Astrocyte (in vitro differentiated cells and primary cell): ENCODE results near the gene CSGALNACT2. TPM values are rescaled to one million over a fixed set of nuclear protein-coding genes. Genes with fewer than 3 reads are reported as not detected.

Experiments
- DNase-seq: peaks from one replicate; pipeline ENCODE4 v3.0.0-alpha.2; 2010; ENCODE audit warnings: low read depth
- FAIRE-seq: peaks from 2 replicates; lab custom pipeline; 2011; peaks lifted over from hg19 to GRCh38; lab: Jason Lieb, UNC
- H2AFZ ChIP-seq: 2 replicates; pipeline ENCODE4 v1.6.0; 2012; ENCODE audit warnings: low read depth, low read length, inconsistent platforms
- H3K27ac ChIP-seq: 2 replicates; pipeline ENCODE4 v1.5.1; 2011; ENCODE audit warnings: low read depth, low read length, inconsistent platforms
- H3K27me3 ChIP-seq: 2 replicates; pipeline ENCODE4 v1.6.0; 2011; ENCODE audit warnings: low read length, inconsistent platforms; ENCODE audit not compliant: insufficient read depth
- H3K36me3 ChIP-seq: 2 replicates; pipeline ENCODE4 v1.5.1; 2011; ENCODE audit warnings: low read length, inconsistent platforms; ENCODE audit not compliant: insufficient read depth
- H3K4me1 ChIP-seq: 2 replicates; pipeline ENCODE4 v1.5.1; 2011; ENCODE audit warnings: low read length, inconsistent platforms; ENCODE audit not compliant: insufficient read depth
- H3K4me2 ChIP-seq: 2 replicates; pipeline ENCODE4 v1.6.0; 2012; ENCODE audit warnings: low read length, inconsistent platforms
- H3K4me3 ChIP-seq: 2 replicates; pipeline ENCODE4 v1.5.1; 2011; ENCODE audit warnings: low read depth, mild to moderate bottlenecking, low read length, inconsistent platforms; ENCODE audit not compliant: insufficient read depth
- H3K79me2 ChIP-seq: 2 replicates; pipeline ENCODE4 v1.6.0; 2012; ENCODE audit warnings: mild to moderate bottlenecking, low read length, inconsistent platforms; ENCODE audit not compliant: insufficient read depth
- H3K9ac ChIP-seq: 2 replicates; pipeline ENCODE4 v1.6.0; 2012; ENCODE audit warnings: mild to moderate bottlenecking, low read length, inconsistent platforms
- H3K9me3 ChIP-seq: 2 replicates; pipeline ENCODE4 v1.5.1; 2012; ENCODE audit warnings: low read depth, mild to moderate bottlenecking, low read length, inconsistent platforms; ENCODE audit not compliant: insufficient read depth
- H4K20me1 ChIP-seq: 2 replicates; pipeline ENCODE4 v1.6.0; 2012; ENCODE audit warnings: low read length, inconsistent platforms; ENCODE audit not compliant: insufficient read depth
- H3K27ac Mint-ChIP-seq: one replicate; pipeline ENCODE4 v1.8.0; 2021; ENCODE audit warnings: mild to moderate bottlenecking, mixed read lengths; ENCODE audit not compliant: unreplicated experiment
- H3K27me3 Mint-ChIP-seq: one replicate; pipeline ENCODE4 v1.8.0; 2021; ENCODE audit warnings: low read depth, mixed read lengths; ENCODE audit not compliant: unreplicated experiment
- H3K36me3 Mint-ChIP-seq: one replicate; pipeline ENCODE4 v1.8.0; 2021; ENCODE audit warnings: low read depth, mixed read lengths; ENCODE audit not compliant: unreplicated experiment
- H3K4me1 Mint-ChIP-seq: one replicate; pipeline ENCODE4 v1.8.0; 2021; ENCODE audit warnings: low read depth, mixed read lengths; ENCODE audit not compliant: unreplicated experiment
- H3K4me3 Mint-ChIP-seq: one replicate; pipeline ENCODE4 v1.8.0; 2021; ENCODE audit warnings: mild to moderate bottlenecking, moderate library complexity, mixed read lengths; ENCODE audit not compliant: unreplicated experiment
- H3K9me3 Mint-ChIP-seq: one replicate; pipeline ENCODE4 v1.8.0; 2021; ENCODE audit warnings: mild to moderate bottlenecking, mixed read lengths; ENCODE audit not compliant: unreplicated experiment
- EZH2 ChIP-seq: IDR thresholded peaks from 2 replicates; pipeline ENCODE4 v1.6.1; 2012; ENCODE audit warnings: mild to moderate bottlenecking, low read length, inconsistent platforms; ENCODE audit not compliant: insufficient read depth
- total RNA-seq: library from RNA; stranded (reverse); gene quantifications from 2 replicates; pipeline ENCODE4 v1.2.1, GENCODE V29; 2021
- TF ChIP-seq, protein P1 (sequence below): IDR thresholded peaks from 2 replicates; pipeline ENCODE4 v1.5.1; 2011; ENCODE audit warnings: low read depth, mild to moderate bottlenecking, inconsistent platforms, low read length, moderate library complexity; ENCODE audit not compliant: insufficient read depth

CSGALNACT2 gene
- total RNA-seq, 1 donor from 2014 or later: 28.5 TPM

DNA sequence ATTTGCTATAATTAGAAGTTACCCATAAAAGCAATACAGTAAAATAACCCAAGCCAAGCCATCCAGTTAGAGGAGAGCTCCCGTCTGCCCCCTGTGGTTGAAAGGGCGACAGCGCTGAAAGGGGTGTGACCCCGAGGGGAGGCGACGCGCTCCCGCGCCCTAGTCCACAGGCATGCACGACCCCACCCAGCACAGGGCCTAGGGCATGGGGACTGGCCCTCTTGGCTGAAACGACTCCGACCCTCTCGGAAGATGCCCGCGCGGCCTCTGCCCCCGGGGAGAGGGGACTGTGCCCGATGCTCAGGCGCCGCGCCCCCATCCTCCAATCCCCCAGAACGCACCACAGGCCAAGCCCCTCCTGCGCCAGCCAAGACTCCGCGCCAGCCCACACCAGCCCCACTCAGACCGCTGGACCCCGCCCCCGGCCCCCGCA lies 64.0 kb downstream of the CSGALNACT2 start:
- peak overlapping the region; percentile 66 for H2AFZ ChIP-seq

DNA sequence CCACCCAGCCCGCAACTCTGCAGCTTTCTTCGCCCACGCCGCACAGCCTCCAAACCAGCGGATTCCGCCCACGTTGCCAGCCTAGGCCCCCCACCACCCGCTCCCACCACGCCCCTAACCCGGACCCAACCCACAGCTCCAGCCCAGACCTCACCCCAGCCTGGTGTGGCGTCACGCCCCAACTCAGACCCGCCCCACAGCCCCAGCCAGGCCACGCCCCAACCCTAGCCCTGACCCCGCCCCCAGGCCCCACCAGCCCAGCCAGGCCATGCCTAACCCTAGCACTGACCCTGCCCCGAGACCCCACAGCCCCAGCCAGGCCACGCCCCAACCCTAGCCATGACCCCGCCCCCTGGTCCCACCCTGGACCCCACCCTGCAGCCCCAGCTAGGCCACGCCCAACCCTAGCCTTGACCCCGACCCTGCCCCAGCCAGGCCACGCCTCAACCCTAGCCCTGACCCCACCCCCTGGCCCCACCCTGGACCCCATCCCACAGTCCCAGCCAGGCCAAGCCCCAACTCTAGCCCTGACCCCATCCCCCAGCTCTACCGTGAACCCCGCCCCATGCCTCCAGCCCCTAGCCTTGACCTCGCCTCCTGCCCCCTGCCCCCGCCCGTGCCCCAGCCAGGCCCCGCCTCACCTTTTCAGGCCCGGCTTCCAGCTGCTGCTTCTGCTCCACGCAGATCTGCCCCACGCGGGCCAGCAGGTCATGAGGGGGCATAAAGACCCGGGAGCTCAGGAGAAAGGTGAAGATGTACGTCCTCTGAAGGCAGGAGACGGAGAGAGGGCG lies 64.6 kb downstream of the CSGALNACT2 start:
- H3K4me1 ChIP-seq: peaks cover 4% of the 10 kb centered on the region
- peaks cover 3% of the 10 kb centered on the region for H3K27me3 Mint-ChIP-seq
- no peak overlapping the region for H3K9ac ChIP-seq
- H3K4me1 Mint-ChIP-seq: no peaks in the 10 kb centered on the region
- H4K20me1 ChIP-seq: no peaks in the 10 kb centered on the region
- no peaks in the 10 kb centered on the region for H3K36me3 ChIP-seq
- FAIRE-seq (no peak), DNase-seq (no peak)
- H3K36me3 Mint-ChIP-seq: peaks cover 10% of the 10 kb centered on the region
- no peaks in the 10 kb centered on the region for H3K27me3 ChIP-seq
- peak overlapping the region; percentile 83 for H3K4me3 Mint-ChIP-seq
- H3K9me3 ChIP-seq: no peaks in the 10 kb centered on the region
- no peaks in the 10 kb centered on the region for H3K9me3 Mint-ChIP-seq
- H3K4me3 ChIP-seq: no peak overlapping the region
- no peak overlapping the region for H3K27ac ChIP-seq
- H3K79me2 ChIP-seq: no peaks in the 10 kb centered on the region
- TF ChIP-seq, protein P1, sequence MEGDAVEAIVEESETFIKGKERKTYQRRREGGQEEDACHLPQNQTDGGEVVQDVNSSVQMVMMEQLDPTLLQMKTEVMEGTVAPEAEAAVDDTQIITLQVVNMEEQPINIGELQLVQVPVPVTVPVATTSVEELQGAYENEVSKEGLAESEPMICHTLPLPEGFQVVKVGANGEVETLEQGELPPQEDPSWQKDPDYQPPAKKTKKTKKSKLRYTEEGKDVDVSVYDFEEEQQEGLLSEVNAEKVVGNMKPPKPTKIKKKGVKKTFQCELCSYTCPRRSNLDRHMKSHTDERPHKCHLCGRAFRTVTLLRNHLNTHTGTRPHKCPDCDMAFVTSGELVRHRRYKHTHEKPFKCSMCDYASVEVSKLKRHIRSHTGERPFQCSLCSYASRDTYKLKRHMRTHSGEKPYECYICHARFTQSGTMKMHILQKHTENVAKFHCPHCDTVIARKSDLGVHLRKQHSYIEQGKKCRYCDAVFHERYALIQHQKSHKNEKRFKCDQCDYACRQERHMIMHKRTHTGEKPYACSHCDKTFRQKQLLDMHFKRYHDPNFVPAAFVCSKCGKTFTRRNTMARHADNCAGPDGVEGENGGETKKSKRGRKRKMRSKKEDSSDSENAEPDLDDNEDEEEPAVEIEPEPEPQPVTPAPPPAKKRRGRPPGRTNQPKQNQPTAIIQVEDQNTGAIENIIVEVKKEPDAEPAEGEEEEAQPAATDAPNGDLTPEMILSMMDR: no peak
- TF ChIP-seq EZH2: no peak
- no peak overlapping the region for H2AFZ ChIP-seq
- peak overlapping the region; percentile 78 for H3K4me2 ChIP-seq
- no peak overlapping the region for H3K27ac Mint-ChIP-seq

More for the DNA sequence above, 64.0 kb downstream of the CSGALNACT2 start:
- Histone ChIP-seq H3K36me3 (no peaks in the 10 kb centered on the region), H3K9ac (no peak overlapping the region), H3K27ac (no peak overlapping the region), H4K20me1 (no peaks in the 10 kb centered on the region), H3K79me2 (no peaks in the 10 kb centered on the region), H3K27me3 (no peaks in the 10 kb centered on the region), H3K4me1 (peaks cover 4% of the 10 kb centered on the region), H3K9me3 (no peaks in the 10 kb centered on the region), H3K4me2 (peak overlapping the region; percentile 78), H3K4me3 (peak overlapping the region; percentile 28)
- Mint-ChIP-seq H3K27ac (peak overlapping the region; percentile 53), H3K4me3 (peak overlapping the region; percentile 83), H3K27me3 (peaks cover 3% of the 10 kb centered on the region), H3K36me3 (peaks cover 14% of the 10 kb centered on the region), H3K9me3 (no peaks in the 10 kb centered on the region), H3K4me1 (no peaks in the 10 kb centered on the region)
- DNase-seq (no peak), FAIRE-seq (no peak)
- TF ChIP-seq EZH2: no peak
- TF ChIP-seq, protein P1: peak; percentile 32

DNA sequence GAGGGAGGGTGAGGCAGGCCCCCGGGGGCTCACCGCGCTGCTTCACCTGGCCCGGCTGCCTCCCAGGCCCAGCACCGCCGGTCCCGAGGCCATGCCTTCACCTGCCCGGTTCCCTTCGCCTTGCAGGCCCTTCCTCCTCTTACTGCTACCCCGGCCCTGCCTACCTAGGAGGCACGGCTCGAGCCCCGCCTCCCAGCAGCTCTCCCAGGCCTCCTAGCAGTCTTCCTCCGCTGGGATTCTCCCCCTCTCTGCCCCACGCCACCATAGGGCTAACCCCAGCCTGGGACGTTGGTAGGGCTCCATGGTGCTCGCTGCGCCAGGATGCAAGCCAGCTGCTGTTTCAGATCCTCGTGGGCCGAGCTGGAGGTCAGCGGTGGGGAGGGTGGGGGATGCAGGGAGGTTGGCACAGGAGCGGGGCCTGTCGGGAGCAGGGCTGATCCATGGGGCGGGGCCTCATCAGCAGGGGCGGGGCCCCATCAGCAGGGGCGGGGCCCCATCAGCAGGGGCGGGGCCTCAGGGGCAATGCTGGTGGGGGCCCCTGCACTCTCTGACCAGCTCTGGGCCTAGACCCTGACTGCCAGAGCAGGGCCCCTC lies 65.3 kb downstream of the CSGALNACT2 start:
- Mint-ChIP-seq H3K27me3 (peaks cover 3% of the 10 kb centered on the region), H3K36me3 (peaks cover 6% of the 10 kb centered on the region), H3K27ac (no peak overlapping the region), H3K9me3 (no peaks in the 10 kb centered on the region), H3K4me1 (no peaks in the 10 kb centered on the region), H3K4me3 (peak overlapping the region; percentile 80)
- Histone ChIP-seq H3K4me3 (no peak overlapping the region), H3K4me1 (peaks cover 4% of the 10 kb centered on the region), H3K9ac (no peak overlapping the region), H3K36me3 (no peaks in the 10 kb centered on the region), H3K27me3 (no peaks in the 10 kb centered on the region), H3K9me3 (no peaks in the 10 kb centered on the region), H3K79me2 (no peaks in the 10 kb centered on the region), H3K27ac (no peak overlapping the region), H2AFZ (no peak overlapping the region), H3K4me2 (no peak overlapping the region), H4K20me1 (no peaks in the 10 kb centered on the region)
- FAIRE-seq (no peak), DNase-seq (no peak)
- TF ChIP-seq, protein P1: no peak
- TF ChIP-seq EZH2: no peak
